HG03066 (cell line): ENCODE measurements around the gene XNDC1N.

Experiments
- ATAC-seq: cut with Tn5 transposase; IDR thresholded peaks from one replicate; pipeline ENCODE4 v1.9.1; 2021; ENCODE audit warnings: low read depth; ENCODE audit not compliant: unreplicated experiment

XNDC1N gene, protein sequence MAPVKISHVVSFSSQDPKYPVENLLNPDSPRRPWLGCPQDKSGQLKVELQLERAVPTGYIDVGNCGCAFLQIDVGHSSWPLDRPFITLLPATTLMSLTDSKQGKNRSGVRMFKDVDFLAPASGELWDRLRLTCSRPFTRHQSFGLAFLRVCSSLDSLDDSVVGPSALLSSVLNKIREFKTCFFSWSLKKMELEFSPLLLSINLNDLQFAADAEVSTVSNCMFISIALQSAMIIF

GRCh38 chr11:71927820-71928736, at the start of gene XNDC1N:
Gene XNDC1N, minus strand, starts transcription at chr11:71928594. Its CDS starts 5,241 bp downstream, at chr11:71923353.
- peak; percentile 63 for ATAC-seq

GRCh38 chr11:71977743-71978418, 49.5 kb upstream of the XNDC1N start:
- ATAC-seq: no peak

DNA sequence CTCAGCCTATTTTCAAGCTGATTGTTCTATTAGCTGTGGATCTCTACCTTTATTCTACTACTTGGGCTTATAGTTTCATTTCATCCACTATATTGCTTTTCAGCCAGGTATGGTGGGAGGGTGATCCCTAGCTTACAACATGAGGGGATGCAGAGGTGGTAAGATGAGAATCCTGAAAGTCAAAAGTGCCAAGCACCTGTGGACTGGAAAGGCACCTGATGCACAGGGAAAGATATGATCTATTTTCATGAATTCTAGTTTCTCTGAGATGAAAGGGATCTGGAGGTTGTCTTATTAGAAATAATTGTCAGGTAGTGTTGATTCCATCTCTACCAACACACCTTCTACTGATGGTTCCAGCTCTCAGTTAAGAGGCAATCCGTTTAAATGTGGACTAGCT, 48.7 kb upstream of the XNDC1N start:
- ATAC-seq: no peak

- no peak for ATAC-seq
Measured at GRCh38 chr11:71976551-71976950, 48.2 kb upstream of the XNDC1N start.

GRCh38 chr11:71971680-71972079, 43.3 kb upstream of the XNDC1N start:
- ATAC-seq: no peak

GRCh38 chr11:71964641-71965040, 36.2 kb upstream of the XNDC1N start:
- ATAC-seq: no peak

- ATAC-seq: no peak
Measured at GRCh38 chr11:71963468-71963867, 35.1 kb upstream of the XNDC1N start.

DNA sequence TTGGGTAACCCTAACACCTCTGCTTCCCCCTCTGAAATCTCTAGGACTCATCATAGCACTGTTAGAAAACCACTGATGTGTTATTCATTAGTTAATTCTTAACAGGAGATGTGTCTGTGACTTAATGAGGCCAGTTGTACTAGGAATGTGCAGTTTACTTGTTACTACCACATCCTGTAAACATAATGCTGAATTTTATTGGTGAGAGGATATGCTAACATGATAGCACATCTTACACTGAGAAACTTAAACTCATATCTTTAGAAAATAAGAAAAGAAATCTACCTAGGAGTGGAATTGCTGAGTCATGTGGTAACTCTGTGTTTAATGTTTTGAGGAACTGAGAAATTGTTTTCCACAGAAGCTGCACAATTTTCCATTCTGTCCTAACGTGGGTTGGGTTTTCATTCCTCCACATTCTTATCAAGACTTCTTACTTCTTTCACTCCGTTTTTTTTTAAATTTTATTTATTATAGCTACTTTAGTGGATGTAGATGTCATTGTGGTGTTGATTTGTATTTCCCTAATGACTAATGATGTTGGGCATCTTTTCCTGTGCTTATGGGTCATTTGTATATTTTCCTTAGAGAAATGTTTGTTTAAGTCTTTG, 34.1 kb upstream of the XNDC1N start:
- ATAC-seq: no peak

DNA sequence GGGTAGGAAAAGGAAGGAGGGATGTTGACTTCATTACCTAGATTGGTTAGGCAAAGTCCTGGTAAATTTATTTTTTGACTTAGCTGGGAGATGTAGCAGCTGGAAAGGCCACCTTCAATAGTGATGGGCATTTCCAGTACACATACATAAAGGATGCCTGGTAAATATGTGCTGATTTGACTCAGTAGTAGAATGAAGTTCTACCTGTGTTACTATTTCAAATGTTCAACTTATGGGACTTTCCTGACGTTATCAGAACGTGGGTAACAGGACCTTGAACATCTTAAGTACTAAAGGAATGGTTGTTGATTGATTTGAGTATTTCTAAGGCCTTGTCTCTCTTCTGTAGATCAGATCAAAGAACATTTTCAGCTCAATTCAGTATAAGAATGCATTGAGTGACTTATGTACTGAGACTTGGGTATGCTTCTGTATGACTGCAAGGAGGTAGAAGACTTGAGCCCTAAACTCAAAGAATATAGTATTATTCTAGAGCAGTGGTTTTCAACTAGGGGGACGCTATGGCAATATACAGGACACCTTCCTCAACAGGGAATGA, 27.6 kb upstream of the XNDC1N start:
- ATAC-seq: no peak

GRCh38 chr11:71951741-71952310, 23.4 kb upstream of the XNDC1N start:
- no peak for ATAC-seq

GRCh38 chr11:71949034-71949433, 20.6 kb upstream of the XNDC1N start:
- ATAC-seq: no peak

DNA sequence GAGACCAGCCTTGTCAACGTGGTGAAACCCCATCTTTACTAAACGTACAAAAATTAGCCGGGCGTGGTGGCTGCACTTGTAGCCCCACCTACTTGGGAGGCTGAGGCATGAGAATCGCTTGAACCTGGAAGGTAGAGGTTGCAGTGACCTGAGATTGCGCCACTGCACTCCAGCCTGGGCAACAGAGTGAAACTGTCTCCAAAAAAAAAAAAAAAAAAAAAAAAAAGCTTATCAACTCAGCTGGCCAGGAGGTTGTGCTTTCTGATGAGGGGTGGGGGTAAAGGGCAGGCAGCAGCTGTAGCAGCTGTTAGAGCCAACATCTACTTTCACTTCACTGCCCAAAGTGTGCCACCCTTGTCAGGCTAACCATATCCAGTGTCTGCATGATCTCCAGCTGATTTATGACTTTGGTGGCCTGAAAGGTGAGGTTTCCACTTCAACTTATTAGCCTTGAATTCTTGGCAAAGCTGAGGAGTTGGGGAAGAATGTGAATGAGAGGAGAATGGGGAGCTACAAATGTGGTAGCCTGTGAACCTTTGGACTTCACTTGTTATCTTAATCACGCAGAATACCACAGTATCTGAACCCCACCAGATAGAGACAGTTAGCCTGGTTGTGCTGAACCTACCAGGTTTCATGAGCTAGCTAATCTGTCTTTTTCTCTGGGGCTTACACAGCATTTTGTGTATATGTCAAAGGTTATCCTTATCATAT, 20.1 kb upstream of the XNDC1N start:
- no peak for ATAC-seq

DNA sequence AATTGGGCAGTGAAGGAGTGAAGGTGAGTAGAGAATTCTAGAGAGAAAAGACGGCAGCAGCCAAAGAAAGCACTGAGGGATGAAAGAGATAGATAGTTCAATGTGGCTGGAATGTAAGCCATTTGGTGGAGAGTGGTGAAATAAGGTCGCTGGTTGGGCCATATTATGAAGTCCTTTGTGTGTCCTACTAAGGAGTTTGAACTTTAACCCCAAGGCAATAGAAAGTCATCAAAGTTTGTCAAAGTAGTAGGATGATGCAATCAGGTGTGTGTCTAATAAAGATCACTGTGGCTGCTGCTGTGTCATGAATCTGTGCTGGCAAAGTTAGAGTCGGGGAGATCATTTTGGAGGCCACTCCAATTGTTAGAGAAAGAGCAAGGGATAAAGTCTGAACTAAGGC, 19.1 kb upstream of the XNDC1N start:
- no peak for ATAC-seq

DNA sequence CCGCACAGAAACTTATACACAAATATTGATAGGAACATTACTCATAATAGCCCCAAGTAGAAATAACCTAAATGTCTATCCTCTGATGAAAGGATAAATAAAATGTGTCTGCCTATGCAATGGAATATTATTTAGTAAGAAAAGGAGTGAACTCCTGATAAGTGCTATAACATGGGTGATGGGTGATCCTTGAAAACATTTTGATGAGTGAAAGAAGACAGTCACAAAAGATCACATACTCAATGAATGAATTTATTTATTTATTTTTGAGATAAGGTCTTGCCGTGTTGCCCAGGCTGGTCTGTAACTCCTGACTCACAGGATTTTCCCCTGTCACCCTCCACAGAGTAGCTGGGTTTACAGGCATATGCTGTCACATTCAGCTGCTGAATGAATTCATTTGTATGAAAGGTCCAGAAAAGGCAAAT, 17.8 kb upstream of the XNDC1N start:
- no peak for ATAC-seq

- ATAC-seq: no peak
Measured at GRCh38 chr11:71940561-71941219, 12.3 kb upstream of the XNDC1N start.

GRCh38 chr11:71937826-71938225, 9.4 kb upstream of the XNDC1N start:
- ATAC-seq: no peak

DNA sequence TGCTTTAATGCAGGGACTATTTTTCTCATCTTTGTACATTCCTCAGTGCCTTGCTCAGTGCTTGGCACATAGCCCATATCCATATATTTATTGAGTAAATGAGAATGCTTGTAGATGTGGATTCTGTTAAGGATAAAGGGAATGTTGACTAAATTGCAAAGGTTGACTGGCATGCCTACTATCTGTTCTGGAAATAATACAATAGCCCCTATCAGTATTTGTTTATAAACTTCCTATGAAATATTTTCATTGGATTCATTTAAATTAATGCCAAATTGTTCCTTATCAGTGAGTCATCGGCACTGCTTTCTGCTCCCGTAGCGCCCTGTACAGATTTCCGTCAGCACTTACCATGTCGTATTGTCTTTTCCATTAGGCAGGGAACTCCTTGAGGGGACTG, 8.4 kb upstream of the XNDC1N start:
- no peak for ATAC-seq

- ATAC-seq: no peak
Measured at GRCh38 chr11:71935338-71935925, 7.0 kb upstream of the XNDC1N start.

- ATAC-seq: no peak
Measured at GRCh38 chr11:71934213-71934612, 5.8 kb upstream of the XNDC1N start.
